K562 (cell line): ENCODE results near the gene CCSER1. TPM values are rescaled to one million over a fixed set of nuclear protein-coding genes. Genes with fewer than 3 reads are reported as not detected.

Experiments
- ATAC-seq: fragments of 200-7000 bp; cut with Tn5 transposase; 3 replicates; pipeline ENCODE4 v1.9.1; 2020; ENCODE audit warnings: moderate library complexity
- BruUV-seq: library from RNA; stranded (reverse); fragments of 400-500 nt; replicated peaks from 2 replicates; lab custom pipeline; 2021; lab: Mats Ljungman, UMichigan
- CTCF ChIA-PET: fragments of 300-600 bp; formaldehyde crosslinking; extraction: SDS; loops from one replicate; lab custom pipeline; 2021; ENCODE audit warnings: low intra/inter-chr PET ratio; lab: Yijun Ruan, JAX
- POLR2A ChIA-PET: fragments of 300-600, 350-650 bp; sonication (Branson Sonifier 250); formaldehyde crosslinking; extraction: SDS; loops from one replicate; lab custom pipeline; 2021; ENCODE audit warnings: antibody characterized with exemption, inconsistent platforms; lab: Yijun Ruan, JAX
- DNase-seq, 4 experiments: peaks; one replicate each; pipeline versions ENCODE4 v3.0.0 to v3.0.0-alpha.2; 2011 to 2018; ENCODE audit warnings: low spot score in 3 of 4, mixed read lengths in 3 of 4; ENCODE audit errors: extremely low read depth in 1 of 4
- FAIRE-seq: peaks from 2 replicates; lab custom pipeline; 2011; peaks lifted over from hg19 to GRCh38; lab: Jason Lieb, UNC
- H2AFZ ChIP-seq: 2 replicates; pipeline ENCODE4 v1.6.0; 2011; ENCODE audit warnings: low read depth, low read length, control low read depth, inconsistent platforms
- H3K27ac ChIP-seq: fragments of 200-600 bp; 3 replicates; pipeline ENCODE4 v1.8.0; 2011; ENCODE audit warnings: low read depth, mild to moderate bottlenecking, control low read depth, inconsistent platforms, low read length, moderate library complexity, mixed read lengths; ENCODE audit errors: extremely low read depth
- H3K27me3 ChIP-seq, 2 experiments: fragments of 300-600 bp in 1 of 2; 2 replicates in 1 of 2; 3 replicates in 1 of 2; pipeline versions ENCODE4 v1.6.0 to v1.8.0; 2011; ENCODE audit warnings: inconsistent platforms in 2 of 2, low read length in 2 of 2, mild to moderate bottlenecking in 1 of 2, mixed read lengths in 1 of 2, moderate library complexity in 1 of 2; ENCODE audit not compliant: control insufficient read depth in 2 of 2, insufficient read depth in 2 of 2
- H3K36me3 ChIP-seq: fragments of 300-600 bp; 3 replicates; pipeline ENCODE4 v1.8.0; 2011; ENCODE audit warnings: mild to moderate bottlenecking, low read length, inconsistent platforms; ENCODE audit not compliant: control insufficient read depth, insufficient read depth
- H3K4me1 ChIP-seq, 2 experiments: fragments of 200-600 bp in 1 of 2; replicated peaks in 1 of 2; 2 replicates in 1 of 2; 3 replicates in 1 of 2; pipeline versions ENCODE4 v1.5.1 to v1.8.0; 2011; ENCODE audit warnings: inconsistent platforms in 2 of 2, low read length in 2 of 2, mild to moderate bottlenecking in 1 of 2, mixed read lengths in 1 of 2, moderate library complexity in 1 of 2; ENCODE audit not compliant: control insufficient read depth in 2 of 2, insufficient read depth in 2 of 2
- H3K4me2 ChIP-seq: 2 replicates; pipeline ENCODE4 v1.6.1; 2011; ENCODE audit warnings: low read length, control low read depth, inconsistent platforms, mixed read lengths; ENCODE audit not compliant: insufficient read depth
- H3K4me3 ChIP-seq: fragments of 200-600 bp; sonication (generic), shearing (Covaris generic); 2 replicates; pipeline ENCODE4 v1.5.1; 2016; ENCODE audit warnings: control low read depth, inconsistent platforms
- H3K79me2 ChIP-seq: fragments of 200-600 bp; 3 replicates; pipeline ENCODE4 v1.8.0; 2011; ENCODE audit warnings: low read length, inconsistent platforms; ENCODE audit not compliant: control insufficient read depth, insufficient read depth
- H3K9ac ChIP-seq, 2 experiments: 2 replicates each; pipeline versions ENCODE4 v1.6.0 to v1.6.1; 2011; ENCODE audit warnings: low read depth in 2 of 2, low read length in 2 of 2, control low read depth in 1 of 2, inconsistent platforms in 1 of 2, mild to moderate bottlenecking in 1 of 2, mixed read lengths in 1 of 2; ENCODE audit not compliant: insufficient read depth in 1 of 2
- H3K9me1 ChIP-seq: one replicate; pipeline ENCODE4 v1.6.0; 2011; ENCODE audit warnings: inconsistent platforms, mild to moderate bottlenecking, low read length, moderate library complexity; ENCODE audit not compliant: control insufficient read depth, insufficient read depth
- H3K9me3 ChIP-seq: replicated peaks from 2 replicates; pipeline ENCODE4 v1.5.1; 2011; ENCODE audit warnings: low read depth, low read length, inconsistent platforms; ENCODE audit not compliant: control insufficient read depth, insufficient read depth
- H4K20me1 ChIP-seq: replicated peaks from 2 replicates; pipeline ENCODE4 v1.6.1; 2011; ENCODE audit warnings: low read length, inconsistent platforms, mixed read lengths; ENCODE audit not compliant: control insufficient read depth, insufficient read depth
- ARID3A ChIP-seq: IDR thresholded peaks from 2 replicates; pipeline ENCODE4 v1.6.1; 2012; ENCODE audit warnings: low read depth, low read length, improper control_type of control experiment, borderline replicate concordance
- ARID3B ChIP-seq: fragments of 250-450 bp; sonication (Bioruptor Pico); IDR thresholded peaks from 2 replicates; pipeline ENCODE4 v1.4.0; 2020; ENCODE audit warnings: borderline replicate concordance
- BRCA1 ChIP-seq, 2 experiments: fragments of 450-650 bp in 1 of 2; sonication (generic) in 1 of 2; formaldehyde crosslinking in 1 of 2; IDR thresholded peaks; 2 replicates each; pipeline versions ENCODE4 v1.5.0 to v1.6.1; 2017 to 2020; ENCODE audit warnings: mild to moderate bottlenecking in 1 of 2, missing genetic modification reagents in 1 of 2
- CHD4 ChIP-seq: fragments of 200-600 bp; sonication (generic); IDR thresholded peaks from 3 replicates; pipeline ENCODE4 v1.6.1; 2012; ENCODE audit warnings: low read depth, mild to moderate bottlenecking, mixed read lengths, low read length, inconsistent platforms; ENCODE audit not compliant: insufficient read depth, insufficient replicate concordance, poor library complexity, severe bottlenecking
- DIDO1 ChIP-seq: fragments of 450-650 bp; IDR thresholded peaks from 2 replicates; pipeline ENCODE4 v1.6.1; 2016; ENCODE audit warnings: low read depth, missing biosample characterization, missing genetic modification characterization
- EZH2 ChIP-seq: IDR thresholded peaks from 2 replicates; pipeline ENCODE4 v1.6.1; 2012; ENCODE audit warnings: low read depth, mild to moderate bottlenecking, inconsistent platforms, low read length, borderline replicate concordance
- HEY1 ChIP-seq: fragments of 250-450 bp; sonication (Bioruptor Pico); IDR thresholded peaks from 2 replicates; pipeline ENCODE4 v1.5.0; 2020; ENCODE audit warnings: mild to moderate bottlenecking, moderate library complexity, borderline replicate concordance
- HOXB6 ChIP-seq: fragments of 250-450 bp; sonication (Bioruptor Pico); IDR thresholded peaks from 2 replicates; pipeline ENCODE4 v1.5.1; 2022; ENCODE audit warnings: mild to moderate bottlenecking, borderline replicate concordance
- IRF2 ChIP-seq: sonication (generic); formaldehyde crosslinking; IDR thresholded peaks from 2 replicates; pipeline ENCODE4 v1.8.1; 2022; ENCODE audit warnings: mild to moderate bottlenecking, missing genetic modification reagents
- MCM5 ChIP-seq: fragments of 450-650 bp; IDR thresholded peaks from 2 replicates; pipeline ENCODE4 v1.6.1; 2016; ENCODE audit warnings: low read depth
- MEF2D ChIP-seq: conservative IDR thresholded peaks from 2 replicates; pipeline ENCODE4 v1.6.1; 2016; ENCODE audit warnings: low read depth, missing genetic modification characterization, missing compliant biosample characterization
- PTRF ChIP-seq: fragments of 450-650 bp; IDR thresholded peaks from 2 replicates; pipeline ENCODE4 v1.6.1; 2016; ENCODE audit warnings: mild to moderate bottlenecking, missing genetic modification characterization, missing compliant biosample characterization
- RBFOX2 ChIP-seq: fragments of 200-400 bp; formaldehyde crosslinking; IDR thresholded peaks from 2 replicates; pipeline ENCODE4 v1.6.1; 2017; ENCODE audit warnings: low read depth, mild to moderate bottlenecking, low read length, moderate library complexity
- SIN3B ChIP-seq: fragments of 450-650 bp; IDR thresholded peaks from 2 replicates; pipeline ENCODE4 v1.6.1; 2017; ENCODE audit warnings: low read depth, mild to moderate bottlenecking, moderate library complexity
- STAG1 ChIP-seq: sonication (generic); formaldehyde crosslinking; IDR thresholded peaks from 2 replicates; pipeline ENCODE4 v1.5.0; 2020; ENCODE audit warnings: missing genetic modification reagents, borderline replicate concordance
- TOE1 ChIP-seq, 2 experiments: fragments of 450-650 bp in 1 of 2; sonication (generic) in 1 of 2; formaldehyde crosslinking in 1 of 2; IDR thresholded peaks; 2 replicates each; pipeline versions ENCODE4 v1.7.1 to v1.8.0; 2016 to 2022; ENCODE audit warnings: borderline replicate concordance in 2 of 2, mild to moderate bottlenecking in 2 of 2, antibody characterized with exemption in 1 of 2, inconsistent platforms in 1 of 2, low read depth in 1 of 2, missing genetic modification reagents in 1 of 2, moderate library complexity in 1 of 2
- ZNF431 ChIP-seq: sonication (generic); formaldehyde crosslinking; IDR thresholded peaks from 2 replicates; pipeline ENCODE4 v1.8.0; 2022; ENCODE audit warnings: mild to moderate bottlenecking, missing genetic modification reagents
- ZNF77 ChIP-seq: fragments of 250-450 bp; sonication (Bioruptor Pico); IDR thresholded peaks from 2 replicates; pipeline ENCODE4 v1.5.0; 2020
- WGBS: fragments of 100-300 bp; shearing (Covaris generic); methylation state at CpG from one replicate; pipeline ENCODE4 v1.1.6; 2016; ENCODE audit warnings: low coverage, mixed read lengths; ENCODE audit not compliant: insufficient coverage; ENCODE audit errors: missing lambda C conversion rate; 5-methylcytosine and 5-hydroxymethylcytosine counted together
- in situ Hi-C: fragments of 300-500 bp; cut with MboI; formaldehyde crosslinking; loops from 4 replicates; pipeline ENCODE4 v1.15.0; 2018; ENCODE audit warnings: inconsistent platforms, mixed read lengths
- intact Hi-C: fragments of 100-400 bp; cut with micrococcal nuclease; formaldehyde crosslinking; loops from 2 replicates; pipeline ENCODE4 v1.14.2; 2022
- polyA plus RNA-seq, 8 experiments: library from polyadenylated mRNA; depleted of rRNA in 4 of 8; stranded (reverse) in 5 of 8; unstranded in 3 of 8; fragments of >200 nt; fragmentation: Nextera tagmentation in 2 of 8; fragmentation: Illumina TruSeq in 1 of 8; extraction: Ambion mirVana in 2 of 8; extraction: Trizol in 1 of 8; gene quantifications; 2 replicates each; pipeline versions ENCODE4 v1.2.1 to v1.2.3, GENCODE V29; 2011 to 2014; ENCODE audit warnings: inconsistent platforms in 1 of 8, missing spikeins in 1 of 8
- total RNA-seq, 7 experiments: library from RNA; depleted of rRNA in 6 of 7; stranded (reverse); fragments of >200 nt in 6 of 7; fragmentation: Illumina TruSeq in 2 of 7; extraction: Trizol in 2 of 7; gene quantifications; 2 replicates each; pipeline versions ENCODE4 v1.2.1 to v1.2.3, GENCODE V29; 2011 to 2021; ENCODE audit warnings: low replicate concordance in 1 of 7

Gene CCSER1
- total and polyA plus RNA-seq, 9 of the 15 experiments (the other 6 are each of a cell fraction or from before 2014, with no cell fraction given) = not detected

- TF ChIP-seq ZNF431 (CRISPR knock-in tag) = no peak
Measured at GRCh38 chr4:90855111-90855510, 727.9 kb downstream of the CCSER1 start (continued).

GRCh38 chr4:90857081-90857820 lies 730.1 kb downstream of the CCSER1 start:
- no peak overlapping the region for H2AFZ ChIP-seq
- H3K79me2 ChIP-seq = no peaks in the 10 kb centered on the region
- H3K36me3 ChIP-seq = no peaks in the 10 kb centered on the region
- H3K27ac ChIP-seq = no peak overlapping the region
- no peak overlapping the region for H3K9ac ChIP-seq
- FAIRE-seq (no peak), ATAC-seq (no peak), DNase-seq (no peak)
- ChIA-PET POLR2A (no interaction called here), CTCF (no interaction called here)
- no peaks in the 10 kb centered on the region for H4K20me1 ChIP-seq
- 0% methylated on average over 2 of the region's 2 CpGs for WGBS
- H3K4me1 ChIP-seq = no peaks in the 10 kb centered on the region
- H3K4me3 ChIP-seq = no peak overlapping the region
- no peaks in the 10 kb centered on the region for H3K27me3 ChIP-seq
- intact Hi-C loops (no loop called here), in situ Hi-C loops (no loop called here)
- H3K4me2 ChIP-seq = no peak overlapping the region
- no peaks in the 10 kb centered on the region for H3K9me3 ChIP-seq
- H3K9me1 ChIP-seq = no peaks in the 10 kb centered on the region
- no TSS peak for BruUV-seq
- no peak for TF ChIP-seq HEY1 (CRISPR knock-in tag)
- TF ChIP-seq IRF2 (CRISPR knock-in tag) = no peak
- no peak for TF ChIP-seq CHD4
- no peak for TF ChIP-seq ARID3B (CRISPR knock-in tag)
- no peak for TF ChIP-seq HOXB6
- TF ChIP-seq RBFOX2 = no peak
- TF ChIP-seq STAG1 (CRISPR knock-in tag) = no peak
- no peak for TF ChIP-seq MEF2D
- no peak for TF ChIP-seq ZNF77 (CRISPR knock-in tag)
- TF ChIP-seq BRCA1 (IDR thresholded peaks at IDR 0.05) = no peak
- TF ChIP-seq BRCA1 (CRISPR knock-in tag; IDR thresholded peaks at IDR 0.05) = no peak
- TF ChIP-seq MCM5 = no peak
- TF ChIP-seq DIDO1 (tag) = no peak
- TF ChIP-seq SIN3B = no peak
- TF ChIP-seq ARID3A = no peak
- no peak for TF ChIP-seq EZH2
- TF ChIP-seq TOE1 (IDR thresholded peaks at IDR 0.05; ENCODE audit: borderline replicate concordance) = no peak
- no peak for TF ChIP-seq TOE1 (CRISPR knock-in tag; IDR thresholded peaks at IDR 0.05; ENCODE audit: borderline replicate concordance, low read depth)
- TF ChIP-seq PTRF (tag) = no peak
